ENCODE measurements around the gene SIGLEC7.
"Not testable (repeated sequence)": the region's sequence is repeated elsewhere in the genome, so short reads cannot be mapped to it uniquely, and the experiment has no call there.

Gene SIGLEC7

DNA sequence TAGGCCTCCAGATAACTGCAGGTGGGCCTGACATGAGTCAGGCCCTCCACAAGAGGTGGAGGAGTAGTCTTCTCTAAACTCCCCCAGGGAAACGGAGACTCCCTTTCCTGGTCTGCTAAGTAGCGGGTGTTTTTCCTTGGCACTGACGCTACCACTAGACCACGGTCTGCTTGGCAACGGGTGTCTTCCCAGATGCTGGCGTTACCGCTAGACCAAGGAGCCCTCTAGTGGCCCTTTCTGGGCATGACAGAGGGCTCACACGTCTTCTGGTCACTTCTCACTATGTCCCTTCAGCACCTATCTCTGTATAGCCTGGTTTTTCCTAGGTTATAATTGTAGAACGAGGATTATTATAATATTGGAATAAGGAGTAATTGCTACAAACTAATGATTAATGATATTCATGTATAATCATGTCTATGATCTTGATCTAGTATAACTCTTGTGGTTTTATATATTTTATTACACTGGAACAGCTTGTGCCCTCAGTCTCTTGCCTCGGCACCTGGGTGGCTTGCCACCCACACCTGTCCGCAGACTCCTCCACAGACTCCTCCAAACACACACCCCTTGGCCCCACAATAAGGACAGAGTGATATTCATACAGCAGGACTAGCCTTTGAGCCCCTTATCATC lies 27.3 kb downstream of the SIGLEC7 start:
- DNase-seq (ENCODE audit: low spot score) = not testable (repeated sequence)

DNA sequence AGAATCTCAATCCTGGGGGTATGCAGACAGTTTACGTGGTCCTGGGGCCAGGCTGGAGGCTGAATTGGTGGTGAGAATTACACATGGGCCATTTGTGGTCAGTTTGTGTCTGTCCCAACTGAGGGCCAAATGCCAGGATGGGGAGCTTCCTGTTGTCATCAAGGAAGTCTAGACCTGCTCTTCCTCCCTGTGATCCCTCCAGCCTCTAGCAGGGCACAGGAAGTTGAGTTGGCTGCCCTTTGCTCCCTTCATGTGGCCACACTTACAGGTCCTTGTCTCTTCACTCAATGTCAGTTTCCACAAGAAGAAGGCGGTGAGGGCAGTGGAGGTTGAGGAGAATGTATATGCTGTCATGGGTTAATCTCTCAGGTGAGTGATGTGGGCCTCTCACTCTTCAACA lies 30.1 kb downstream of the SIGLEC7 start:
- DNase-seq (ENCODE audit: low spot score) = no peak

DNA sequence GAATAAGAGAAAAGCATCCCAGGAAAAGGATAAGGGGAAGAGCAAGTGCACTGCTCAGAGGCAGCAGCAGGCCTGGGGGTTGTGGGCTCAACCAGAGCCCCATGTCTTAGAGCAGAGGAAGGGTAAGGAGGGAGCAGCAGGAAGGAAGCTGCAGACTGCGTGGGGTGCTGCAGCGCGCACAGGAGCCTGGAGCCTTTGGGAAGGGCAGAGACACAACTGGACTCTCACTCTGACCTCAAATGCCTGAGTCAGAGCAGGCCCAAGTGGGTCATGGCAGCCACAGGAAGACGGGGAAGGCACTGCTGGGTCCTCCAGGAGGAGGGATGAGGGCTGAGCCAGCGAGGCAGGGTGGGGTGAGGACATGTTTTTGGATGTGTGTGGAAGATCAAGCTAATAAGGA lies 31.6 kb downstream of the SIGLEC7 start:
- no peak for DNase-seq (ENCODE audit: low spot score)

DNA sequence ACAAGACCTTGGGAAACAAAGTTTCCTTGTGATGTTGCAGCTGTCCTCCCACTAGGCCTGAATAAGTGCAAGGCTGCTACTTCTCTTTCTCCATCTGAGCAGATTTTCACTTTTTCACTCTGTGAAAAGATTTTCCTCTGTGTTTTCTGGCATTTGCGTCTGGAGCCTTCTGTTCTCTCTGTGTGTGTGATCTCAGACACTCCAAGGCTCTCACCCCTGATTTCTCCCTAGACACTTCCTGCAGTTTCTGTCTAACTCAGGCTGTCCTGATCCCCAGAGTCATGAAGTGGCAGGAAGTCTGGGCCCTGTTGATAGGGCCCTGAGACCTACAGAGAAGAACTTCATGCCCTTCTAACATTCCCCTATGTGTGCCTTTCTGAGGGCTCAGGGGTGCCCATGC lies 37.2 kb downstream of the SIGLEC7 start:
- DNase-seq (ENCODE audit: low spot score) = no peak

DNA sequence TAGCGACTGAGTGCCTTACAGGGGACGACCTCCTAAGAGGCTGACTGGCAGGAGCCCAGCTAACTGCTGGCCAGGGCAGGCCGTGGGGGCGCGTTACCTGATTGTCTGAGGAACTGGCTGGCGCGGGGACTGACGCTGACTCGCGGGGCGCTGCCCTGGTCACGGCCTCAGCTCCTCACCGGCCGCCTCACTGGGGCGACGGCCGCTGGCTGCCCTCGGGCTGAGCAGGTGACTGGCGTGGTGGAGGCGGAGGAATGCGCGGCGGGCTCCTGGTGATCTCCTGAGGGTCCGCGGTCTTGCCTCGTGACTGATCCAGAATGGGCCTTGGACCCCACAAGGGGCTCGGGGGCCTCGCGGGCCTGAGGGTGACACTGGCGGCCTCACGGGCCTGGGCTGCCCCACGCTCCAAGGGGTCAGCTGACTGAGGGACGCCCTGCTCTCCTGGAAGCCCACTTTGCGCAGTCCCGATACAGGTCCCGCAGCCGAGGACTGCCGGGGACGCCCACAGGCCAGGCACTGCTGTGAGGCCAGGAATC lies 39.3 kb downstream of the SIGLEC7 start:
- no peak for DNase-seq (ENCODE audit: low spot score)

DNA sequence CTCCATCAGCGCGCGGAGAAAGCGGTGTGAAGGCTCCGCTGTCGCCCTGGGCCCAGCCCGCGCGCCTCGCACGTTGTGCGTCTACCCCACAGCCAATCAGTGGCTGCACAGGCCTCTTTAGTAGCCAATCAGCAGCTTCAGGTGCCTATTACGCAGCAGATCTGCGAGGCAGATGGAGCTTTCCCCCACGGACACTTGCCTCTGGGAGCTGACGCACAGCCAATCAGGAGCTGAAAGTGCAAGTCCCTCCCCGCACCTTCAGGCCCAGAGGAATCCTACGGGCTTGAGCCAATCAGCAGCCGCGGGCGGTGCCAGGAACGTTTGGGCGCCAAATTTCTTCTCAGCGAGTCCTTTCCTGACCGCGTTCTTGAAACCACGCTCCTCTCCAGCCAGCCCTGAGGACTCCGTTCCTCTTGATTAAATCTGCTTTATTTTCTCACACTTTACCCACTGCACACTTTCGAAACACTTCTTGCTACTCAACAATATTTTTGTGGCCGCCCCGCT lies 39.9 kb downstream of the SIGLEC7 start:
- no peak for DNase-seq (ENCODE audit: low spot score)

DNA sequence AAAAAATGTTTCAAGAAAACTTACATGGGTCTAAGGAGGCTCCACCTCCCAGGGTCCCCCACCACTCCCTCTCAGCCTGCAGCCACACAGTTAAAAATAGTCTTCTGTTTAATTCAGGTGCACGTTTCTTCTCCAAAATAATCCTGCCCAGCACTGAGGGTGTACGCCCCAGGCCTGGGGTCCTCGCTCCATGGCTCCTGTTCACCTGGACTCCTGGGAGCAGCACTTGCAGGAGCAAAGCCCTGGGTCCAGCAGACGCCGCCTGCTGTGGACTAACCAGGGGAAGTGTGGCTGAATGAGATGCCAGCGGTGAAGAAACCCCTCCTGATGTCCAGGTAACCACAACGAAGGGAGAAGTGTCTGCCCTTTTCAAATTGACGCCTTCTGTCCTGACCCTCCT lies 41.5 kb downstream of the SIGLEC7 start:
- no peak for DNase-seq (ENCODE audit: low spot score)

DNA sequence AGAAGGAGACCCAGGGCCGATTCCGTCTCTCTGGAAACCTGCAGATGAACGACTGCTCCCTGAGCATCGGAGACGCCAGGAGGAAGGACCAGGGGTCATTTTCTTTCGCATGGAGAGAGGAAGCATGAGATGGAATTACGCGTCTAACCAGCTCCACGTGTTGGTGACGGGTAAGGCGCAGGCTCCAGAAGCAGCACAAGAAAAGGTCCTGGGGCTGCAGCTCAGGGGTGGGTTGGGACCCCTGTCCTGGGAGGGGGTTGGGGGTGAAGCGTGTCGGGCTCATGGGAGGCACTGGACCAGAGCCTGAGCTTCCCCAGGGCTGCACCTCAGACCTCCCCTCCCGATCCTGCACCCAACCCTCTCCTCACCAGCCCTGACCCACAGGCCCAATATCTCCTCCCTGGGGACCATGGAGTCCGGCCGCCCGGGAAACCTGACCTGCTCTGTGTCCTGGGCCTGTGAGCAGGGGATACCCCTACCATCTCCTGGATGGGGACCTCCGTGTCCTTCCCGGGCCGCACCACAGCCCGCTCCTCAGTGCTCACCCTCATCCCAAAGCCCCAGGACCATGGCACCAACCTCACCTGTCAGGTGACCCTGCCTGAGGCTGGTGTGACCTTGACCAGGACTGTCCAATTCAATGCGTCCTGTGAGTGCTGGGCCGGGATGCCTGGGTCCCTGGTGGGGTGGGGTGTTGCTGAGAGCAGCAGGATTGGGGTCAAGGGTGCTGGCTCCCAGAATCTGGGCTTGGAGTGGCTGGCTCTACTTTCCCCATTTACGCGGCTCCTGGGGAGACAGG lies 43.2 kb downstream of the SIGLEC7 start:
- DNase-seq (ENCODE audit: low spot score) = no peak

DNA sequence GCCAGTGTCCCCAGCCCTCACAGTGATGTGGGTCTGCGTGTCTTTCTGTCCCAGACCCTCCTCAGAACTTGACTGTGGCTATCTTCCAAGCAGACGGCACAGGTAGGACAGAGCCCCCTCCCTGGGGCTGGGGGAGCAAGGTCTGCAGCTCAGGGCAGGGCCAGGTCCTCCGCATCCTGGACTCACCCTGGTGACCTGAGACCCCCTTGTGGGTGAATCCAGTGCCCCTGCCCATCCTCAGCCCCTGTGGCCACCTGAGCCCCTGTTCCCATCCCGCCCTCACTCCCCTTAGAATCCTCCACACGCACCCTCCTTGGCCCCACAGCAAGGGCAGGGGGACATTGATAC lies 43.7 kb downstream of the SIGLEC7 start:
- DNase-seq (ENCODE audit: low spot score) = no peak

DNA sequence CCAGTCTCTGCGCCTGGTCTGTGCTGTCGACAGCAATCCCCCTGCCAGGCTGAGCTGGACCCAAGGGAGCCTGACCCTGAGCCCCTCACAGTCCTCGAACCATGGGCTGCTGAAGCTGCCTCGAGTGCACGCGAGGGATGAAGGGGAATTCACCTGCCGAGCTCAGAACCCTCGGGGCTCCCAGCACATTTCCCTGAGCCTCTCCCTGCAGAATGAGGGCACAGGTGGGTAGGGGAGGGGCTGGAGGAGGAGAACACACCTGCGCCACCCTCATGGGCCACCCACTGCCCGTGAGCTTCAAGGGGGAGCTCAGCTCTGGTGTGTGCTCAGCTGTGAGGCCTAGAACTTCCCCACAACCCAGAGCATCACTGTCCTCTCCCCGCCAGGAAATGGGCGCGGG lies 44.2 kb downstream of the SIGLEC7 start:
- DNase-seq (ENCODE audit: low spot score) = no peak

DNA sequence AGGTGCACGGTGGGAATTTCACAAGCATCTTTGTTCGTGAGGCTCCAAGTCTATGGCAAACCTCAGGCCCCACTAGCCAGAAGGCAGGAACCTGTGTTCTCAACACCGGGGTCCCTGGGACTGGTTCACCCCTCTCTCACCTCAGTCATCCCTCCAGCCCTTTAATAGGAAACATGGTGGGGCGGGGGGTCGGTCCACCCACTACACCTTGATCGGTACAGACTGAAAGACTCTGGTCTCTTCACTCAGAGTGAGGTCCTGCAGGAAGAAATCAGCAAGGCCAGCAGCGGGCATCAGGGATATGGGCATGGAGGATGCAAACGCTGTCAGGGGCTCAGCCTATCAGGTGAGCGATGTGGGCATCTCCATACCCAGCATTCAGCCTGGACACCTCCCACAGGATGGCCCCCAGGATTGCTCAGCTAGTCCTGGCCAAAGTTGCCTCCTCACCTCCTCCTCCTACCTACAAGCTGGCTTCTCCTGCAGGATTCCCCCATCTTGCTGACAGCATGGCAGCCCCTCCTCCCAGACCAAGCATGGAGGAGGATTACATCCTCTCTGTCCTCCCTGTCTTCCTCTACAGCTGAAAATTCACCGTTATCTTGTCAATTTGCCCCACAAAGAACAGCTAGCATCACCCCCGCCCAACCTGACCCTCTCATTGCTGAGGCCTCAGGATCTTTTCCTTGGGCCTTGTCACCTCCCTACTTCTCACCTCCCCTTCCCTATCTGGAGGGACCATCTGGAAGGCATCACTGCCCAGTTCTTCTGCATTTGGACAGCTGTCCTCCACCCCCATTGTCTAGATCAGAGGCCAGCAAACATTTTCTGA lies 45.5 kb downstream of the SIGLEC7 start:
- no peak for DNase-seq (ENCODE audit: low spot score)

DNA sequence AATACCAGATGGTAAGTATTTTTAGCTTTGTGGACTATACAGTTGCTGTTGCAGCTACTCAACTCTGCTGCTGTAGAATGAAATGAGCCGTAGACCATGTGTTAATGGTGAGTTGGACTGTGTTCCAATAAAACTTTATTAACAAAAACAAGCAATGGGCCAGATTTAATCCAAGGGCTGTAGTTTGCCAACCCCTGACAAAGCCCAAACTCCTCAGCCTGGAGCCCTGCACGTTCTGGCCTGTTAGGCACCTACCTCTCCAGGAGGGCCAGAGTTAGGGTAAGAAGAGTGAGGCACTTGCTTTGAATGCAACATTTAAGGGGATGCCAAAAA lies 46.1 kb downstream of the SIGLEC7 start:
- no peak for DNase-seq (ENCODE audit: low spot score)

DNA sequence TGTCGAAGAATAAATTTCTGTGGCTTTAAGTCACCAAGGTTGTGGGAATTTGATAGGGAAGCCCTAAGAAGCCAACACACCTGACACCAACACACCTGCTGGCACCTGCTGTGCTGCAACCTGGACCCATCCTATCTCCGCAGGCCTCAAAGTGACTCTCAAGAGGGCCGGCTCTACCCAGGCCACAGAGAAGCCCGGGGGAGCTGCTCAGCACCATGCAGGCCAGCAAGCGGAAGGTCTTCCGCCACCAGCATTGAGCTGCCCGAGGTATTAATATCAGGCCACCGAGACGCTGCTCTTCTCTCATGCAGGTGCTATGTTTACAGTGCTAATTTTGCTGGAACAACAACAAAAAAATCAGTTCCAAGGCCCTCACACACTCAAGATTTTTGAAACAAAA lies 50.6 kb downstream of the SIGLEC7 start:
- DNase-seq (ENCODE audit: low spot score) = no peak

DNA sequence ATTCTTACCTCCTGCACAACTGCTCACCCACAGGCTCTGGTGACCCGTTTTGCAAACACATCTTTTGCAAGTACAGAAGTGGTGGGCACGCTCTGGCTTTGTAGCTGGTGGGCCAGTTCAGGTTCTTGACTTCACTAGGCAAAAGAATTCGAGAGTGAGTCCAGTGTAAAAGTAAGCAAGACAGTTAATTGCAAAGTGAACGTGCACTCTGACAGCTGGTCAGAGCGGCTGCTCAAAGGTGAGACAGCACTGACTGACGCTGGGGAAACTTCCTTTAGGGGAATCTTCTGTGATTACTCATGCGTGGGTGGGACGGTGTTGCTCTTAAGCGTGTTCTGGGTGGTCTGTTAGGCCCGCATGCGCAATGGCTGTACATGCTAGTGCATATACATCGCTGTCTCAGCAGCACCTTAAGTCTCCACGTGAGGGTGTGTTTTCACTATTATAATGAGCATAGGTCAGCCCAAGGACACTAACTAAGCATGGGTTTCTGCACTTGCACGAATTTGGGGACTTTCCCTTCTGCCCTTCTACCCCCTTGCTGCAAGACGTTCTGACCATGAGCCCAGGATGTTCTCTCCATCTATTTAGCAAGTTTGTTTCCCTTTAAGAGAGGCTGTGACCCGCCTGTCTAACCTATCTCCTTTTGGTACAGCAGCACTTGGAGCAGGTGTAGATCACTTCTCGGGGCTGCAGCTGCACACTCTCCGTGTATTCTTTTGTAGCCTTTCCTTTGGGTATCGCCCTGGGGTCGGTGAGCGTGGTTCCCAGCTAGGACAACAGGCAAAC lies 52.6 kb downstream of the SIGLEC7 start:
- no peak for DNase-seq (ENCODE audit: low spot score)

DNA sequence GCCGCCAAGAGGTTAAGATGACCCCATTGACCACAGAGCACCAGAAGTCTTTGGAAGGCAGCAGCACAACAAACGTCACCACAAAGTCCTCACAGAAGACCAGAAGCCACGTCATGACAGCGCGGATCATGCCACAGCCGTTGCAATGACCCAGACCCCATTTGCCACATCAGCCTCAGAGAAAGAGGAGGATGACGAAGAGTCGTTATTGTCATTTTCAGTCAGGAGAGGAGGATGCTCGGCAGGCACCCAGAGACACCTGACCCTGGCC lies 53.1 kb downstream of the SIGLEC7 start:
- DNase-seq (ENCODE audit: low spot score) = no peak

DNA sequence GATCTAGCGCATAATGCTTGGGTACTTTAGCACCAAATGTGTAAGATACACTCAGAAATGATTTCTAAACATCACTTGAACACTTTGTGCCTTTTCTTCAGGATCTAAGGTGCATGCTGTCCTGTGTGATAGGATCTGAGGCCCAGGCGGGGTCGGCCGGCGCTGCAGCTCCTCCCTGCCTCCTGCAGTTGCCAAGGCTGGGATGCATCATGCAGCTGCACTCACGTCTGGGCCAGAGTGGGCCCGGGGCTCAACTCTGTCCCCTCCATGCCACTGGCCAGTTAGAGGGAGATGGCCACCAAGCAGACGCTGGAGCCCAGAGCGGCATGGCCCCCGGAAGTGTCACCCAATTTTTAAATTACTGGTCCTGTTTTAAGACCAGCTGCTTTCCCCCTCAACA lies 53.5 kb downstream of the SIGLEC7 start:
- DNase-seq (ENCODE audit: low spot score) = no peak

DNA sequence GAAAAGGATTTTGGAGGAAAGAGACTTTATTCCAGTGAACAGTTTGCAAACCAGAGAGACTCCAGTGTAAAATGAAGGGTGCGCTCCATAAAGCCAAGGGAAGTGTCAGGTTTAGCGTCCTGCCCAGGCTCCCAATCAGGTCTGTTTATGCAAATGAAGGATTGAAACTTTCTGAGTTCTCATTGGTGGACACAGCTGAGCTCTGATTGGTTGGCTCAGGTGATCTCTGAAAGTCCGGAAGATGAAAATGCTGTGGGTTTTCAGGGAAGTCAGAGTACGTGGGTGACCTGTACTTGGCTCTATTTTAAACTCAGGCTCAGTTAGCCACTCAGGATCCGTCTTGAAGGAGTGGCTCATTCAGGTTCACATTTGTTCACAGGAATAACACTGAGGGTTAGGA lies 54.1 kb downstream of the SIGLEC7 start:
- no peak for DNase-seq (ENCODE audit: low spot score)

DNA sequence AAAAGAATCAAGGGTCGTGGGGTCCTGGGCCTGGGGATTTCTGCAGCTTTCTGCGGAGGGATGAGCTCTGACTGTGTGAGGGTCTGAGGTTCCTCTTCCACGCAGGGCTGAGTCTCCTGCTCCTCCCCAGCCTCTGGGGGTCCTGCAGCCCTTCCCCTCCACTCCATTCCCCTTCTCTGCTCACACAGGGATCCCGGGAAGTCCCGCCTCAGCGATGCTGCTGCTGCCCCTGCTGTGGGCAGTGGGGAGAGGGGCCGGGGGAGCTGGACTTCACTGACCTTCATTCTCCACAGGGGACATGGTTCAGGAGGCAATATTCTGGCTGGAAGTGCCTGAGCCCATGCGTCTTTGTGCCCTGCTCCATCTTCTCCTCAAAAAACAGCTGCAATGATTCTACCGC lies 56.5 kb downstream of the SIGLEC7 start:
- no peak for DNase-seq (ENCODE audit: low spot score)

DNA sequence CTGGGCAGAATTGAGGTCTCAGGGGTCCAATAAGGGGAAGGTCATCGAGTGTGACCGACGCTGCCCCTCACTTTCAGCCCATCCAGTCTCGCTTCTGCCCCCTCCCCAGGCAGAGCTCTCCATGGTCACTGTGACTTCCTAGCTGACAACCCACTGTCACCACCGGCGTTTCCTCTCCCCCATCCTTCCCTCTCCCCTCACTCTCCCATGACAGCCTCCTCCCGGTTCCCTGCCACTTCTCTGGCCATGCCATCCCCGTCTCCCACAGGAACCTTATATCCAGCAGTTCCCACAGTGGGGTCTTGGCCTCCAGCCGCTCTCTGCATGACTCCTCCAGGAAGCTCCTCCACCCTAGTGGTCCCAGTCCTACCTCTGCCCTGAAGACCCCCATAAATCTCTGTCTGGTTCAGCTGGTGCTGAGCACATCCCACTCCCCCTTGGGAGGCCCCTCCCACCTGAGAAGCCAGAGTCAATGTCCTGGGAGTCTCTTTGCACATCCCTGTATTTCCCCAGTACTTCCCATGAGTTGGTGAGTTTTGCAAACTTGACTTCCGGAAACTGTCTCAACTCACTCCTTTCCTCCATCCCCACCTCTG lies 58.1 kb downstream of the SIGLEC7 start:
- DNase-seq (ENCODE audit: low spot score) = no peak

DNA sequence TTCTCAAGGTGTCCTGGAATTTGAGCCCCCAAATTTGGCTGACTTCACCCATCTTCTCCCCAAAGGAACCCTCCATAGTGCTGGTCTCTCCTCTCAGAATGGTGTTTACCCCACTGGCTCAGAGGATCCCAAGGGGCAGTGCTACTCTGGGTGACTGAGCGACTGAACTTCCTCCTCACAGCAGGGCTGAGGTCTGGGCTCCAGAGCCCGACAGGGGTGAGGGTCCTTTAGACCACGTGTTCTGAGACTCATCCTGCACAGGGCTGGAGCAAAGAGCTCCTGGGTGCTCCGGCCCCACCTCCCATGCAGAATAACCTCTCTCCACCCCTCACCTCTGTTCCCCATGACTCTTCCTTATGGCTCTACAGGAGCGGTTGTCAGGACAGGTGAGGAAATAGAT lies 59.6 kb downstream of the SIGLEC7 start:
- DNase-seq (ENCODE audit: low spot score) = no peak

Data from germinal center (tissue), 1 donor.